ENCODE results near the gene GAL3ST1.

GRCh38 chr22:30555282-30556210 lies 18.9 kb downstream of the GAL3ST1 start:
- no peak for TF ChIP-seq EGR1 (IDR thresholded peaks at IDR 0.05; ENCODE audit: low read depth in 2 of 2)
- TF ChIP-seq CTCF (IDR thresholded peaks at IDR 0.05; ENCODE audit: low read depth, low read length, missing input control), result no peak
- TF ChIP-seq MAX (IDR thresholded peaks at IDR 0.05), result no peak
- TF ChIP-seq GABPA (IDR thresholded peaks at IDR 0.05 in 1 of 2, conservative IDR thresholded peaks at IDR 0.05 in 1 of 2), result no peak

All from liver (tissue), 3 donors.